Activated CD8-positive, alpha-beta memory T cell treated with anti-CD3 and anti-CD28 coated beads, Interleukin-2, amount 50 U/mL, for 4 hours (primary cell): ENCODE results near the gene SH3TC1.

ENCODE experiments used
- DNase-seq: peaks from one replicate; pipeline ENCODE4 v3.0.0-alpha.2; 2020

The SH3TC1 gene

GRCh38 chr4:8247047-8247930 is 48.2 kb downstream of the SH3TC1 start:
- DNase-seq: no peak

GRCh38 chr4:8248091-8248490 is 49.0 kb downstream of the SH3TC1 start:
- no peak for DNase-seq

DNA sequence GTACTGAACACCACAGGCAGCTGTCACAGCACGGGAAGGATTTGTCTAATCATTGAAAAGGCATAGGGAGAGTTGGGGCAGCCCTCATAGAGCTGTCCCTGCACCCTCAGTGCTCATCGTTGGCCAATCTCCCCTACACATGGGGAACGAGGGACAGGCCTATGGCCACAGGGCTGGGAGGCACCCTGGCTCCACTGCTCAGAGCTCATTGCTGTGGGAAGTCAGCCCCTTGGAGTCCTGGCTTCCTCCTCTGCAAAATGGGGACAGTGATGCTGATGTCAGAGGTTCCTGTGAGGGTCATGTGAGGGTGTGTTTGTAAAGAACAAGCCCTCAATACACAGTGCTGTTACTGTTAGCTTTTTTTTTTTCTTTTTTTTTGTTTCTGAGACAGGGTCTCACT is 51.1 kb downstream of the SH3TC1 start:
- DNase-seq: no peak

GRCh38 chr4:8250637-8251036 is 51.5 kb downstream of the SH3TC1 start:
- no peak for DNase-seq

DNA sequence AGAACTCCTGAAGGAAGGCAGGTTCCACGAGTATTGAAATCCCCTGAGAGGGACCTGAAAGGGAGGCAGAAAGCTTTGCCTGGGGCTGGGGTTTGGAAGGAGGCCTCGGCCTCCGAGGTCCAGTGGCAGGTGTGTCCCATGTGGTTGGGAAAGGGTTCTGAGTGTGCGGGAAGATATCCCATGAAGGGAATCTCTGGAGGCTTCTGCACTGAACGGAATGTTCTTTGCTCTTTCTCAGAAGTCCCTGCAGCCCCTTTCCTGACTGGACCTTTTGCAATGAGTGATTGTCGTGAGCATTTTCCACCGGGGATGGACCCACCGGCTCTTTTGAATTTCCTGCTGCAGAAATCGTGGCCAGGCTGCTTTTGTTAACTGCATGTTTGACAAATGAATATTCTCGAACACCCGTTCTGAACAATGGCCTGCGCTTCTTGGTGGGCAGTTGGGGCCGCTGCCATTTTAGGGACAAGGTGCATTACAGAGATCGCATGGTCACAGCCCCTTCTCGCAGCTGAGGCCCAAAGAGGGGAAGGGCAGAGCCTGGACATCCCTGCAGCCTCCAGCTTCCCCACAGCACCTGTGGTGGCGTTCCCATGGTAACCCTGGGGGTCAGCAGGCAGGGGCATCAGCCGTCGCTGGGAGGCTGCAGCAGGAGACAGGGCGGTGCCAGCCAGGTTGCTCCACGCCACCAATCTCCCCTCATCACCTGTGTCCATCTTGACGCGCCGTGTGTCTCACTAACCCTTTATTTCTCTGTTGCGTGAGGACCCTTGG is 52.2 kb downstream of the SH3TC1 start:
- DNase-seq: no peak

DNA sequence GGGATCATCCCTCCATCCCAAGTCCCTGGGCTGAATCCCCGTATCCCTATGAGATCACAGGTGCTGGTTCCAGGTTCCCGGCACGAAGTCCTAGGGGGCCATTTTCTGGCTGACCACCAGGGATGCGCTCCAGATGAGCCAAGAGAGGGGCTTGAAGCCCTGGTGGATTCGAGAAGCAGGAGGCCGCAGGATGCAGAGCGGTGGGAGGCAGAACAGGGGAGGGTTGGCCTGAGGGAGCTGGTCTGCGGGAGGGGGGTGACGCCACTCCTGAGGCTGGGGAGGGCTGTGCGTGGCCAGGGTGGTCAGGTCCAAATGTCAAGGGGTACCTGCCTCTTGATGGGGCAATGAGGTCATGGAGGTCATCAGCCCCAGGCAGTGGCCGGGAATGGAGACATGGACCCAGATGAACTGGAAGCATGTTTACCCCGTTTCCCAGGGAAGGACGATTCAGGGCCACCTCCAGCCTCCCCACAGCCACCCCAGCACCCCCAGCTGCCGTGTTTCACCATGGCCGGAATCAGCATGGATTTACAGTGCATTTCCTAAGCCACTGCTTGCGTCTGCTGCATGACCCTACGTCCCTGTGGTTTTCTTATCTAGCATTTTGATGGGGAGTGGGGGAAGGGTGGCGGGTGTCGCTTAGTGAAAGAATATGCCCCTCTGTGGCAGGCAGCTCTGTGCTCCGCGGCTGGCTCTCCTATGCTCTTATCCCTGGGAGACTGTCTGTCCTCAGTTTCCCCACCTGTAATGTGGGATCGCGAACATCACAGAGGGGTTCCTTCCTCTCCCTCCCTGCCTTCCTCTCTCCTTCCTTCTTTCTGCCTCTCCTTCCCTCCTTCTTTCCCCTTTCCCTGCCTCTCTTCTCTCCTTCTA is 53.4 kb downstream of the SH3TC1 start:
- no peak for DNase-seq

GRCh38 chr4:8254076-8254475 is 55.0 kb downstream of the SH3TC1 start:
- DNase-seq: no peak

DNA sequence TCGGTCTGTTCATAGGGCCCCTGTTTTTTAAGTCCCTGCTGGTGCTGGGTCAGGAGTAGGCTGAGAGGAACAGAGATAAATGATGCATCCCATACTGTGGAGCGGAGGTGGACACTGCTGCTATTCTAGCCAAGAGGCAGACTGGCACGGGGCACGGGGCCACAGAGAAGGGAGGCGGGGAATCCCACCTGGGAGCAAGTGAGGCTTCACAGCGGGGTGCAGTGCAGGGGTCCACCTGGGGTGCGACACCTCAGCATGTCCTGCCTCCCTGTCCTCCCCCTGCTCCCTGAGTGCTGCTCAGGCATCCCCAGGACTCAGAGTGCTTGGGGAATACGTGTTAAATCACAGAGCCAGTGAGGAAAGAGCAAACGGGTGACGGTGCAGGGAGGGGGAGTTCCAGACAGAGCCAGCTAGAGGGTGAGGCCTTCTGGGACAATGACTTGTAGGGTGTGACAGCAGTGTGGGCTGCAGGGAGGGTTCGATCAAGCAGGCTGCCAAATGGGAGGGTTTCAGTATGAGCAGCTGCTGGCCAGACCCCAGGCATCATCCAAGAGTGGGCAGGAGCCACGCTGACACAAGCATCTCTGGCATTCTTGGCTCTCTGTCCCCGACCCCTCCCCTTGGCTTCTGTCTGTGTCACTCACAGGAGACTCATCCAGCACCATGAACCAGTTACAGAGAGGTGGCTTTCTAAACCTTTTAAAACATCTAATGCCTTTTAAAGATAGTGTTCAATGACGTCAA is 56.8 kb downstream of the SH3TC1 start:
- no peak for DNase-seq

DNA sequence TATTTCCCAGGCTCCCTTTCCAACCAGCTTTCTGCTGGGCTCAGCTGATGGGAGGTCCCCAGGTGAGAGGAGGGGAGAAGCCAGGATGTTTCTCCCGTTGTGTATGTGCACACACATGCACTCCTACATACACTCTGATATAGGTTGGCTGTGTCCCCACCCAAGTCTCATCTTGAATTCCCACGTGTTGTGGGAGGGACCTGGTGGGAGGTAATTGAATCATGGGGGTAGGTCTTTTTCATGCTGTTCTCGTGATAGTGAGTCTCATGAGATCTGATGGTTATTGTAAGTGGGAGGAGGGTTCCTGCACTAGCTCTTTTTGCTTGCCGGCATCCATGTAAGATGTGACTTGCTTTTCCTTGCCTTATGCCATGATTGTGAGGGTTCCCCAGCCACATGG is 58.8 kb downstream of the SH3TC1 start:
- no peak for DNase-seq

DNA sequence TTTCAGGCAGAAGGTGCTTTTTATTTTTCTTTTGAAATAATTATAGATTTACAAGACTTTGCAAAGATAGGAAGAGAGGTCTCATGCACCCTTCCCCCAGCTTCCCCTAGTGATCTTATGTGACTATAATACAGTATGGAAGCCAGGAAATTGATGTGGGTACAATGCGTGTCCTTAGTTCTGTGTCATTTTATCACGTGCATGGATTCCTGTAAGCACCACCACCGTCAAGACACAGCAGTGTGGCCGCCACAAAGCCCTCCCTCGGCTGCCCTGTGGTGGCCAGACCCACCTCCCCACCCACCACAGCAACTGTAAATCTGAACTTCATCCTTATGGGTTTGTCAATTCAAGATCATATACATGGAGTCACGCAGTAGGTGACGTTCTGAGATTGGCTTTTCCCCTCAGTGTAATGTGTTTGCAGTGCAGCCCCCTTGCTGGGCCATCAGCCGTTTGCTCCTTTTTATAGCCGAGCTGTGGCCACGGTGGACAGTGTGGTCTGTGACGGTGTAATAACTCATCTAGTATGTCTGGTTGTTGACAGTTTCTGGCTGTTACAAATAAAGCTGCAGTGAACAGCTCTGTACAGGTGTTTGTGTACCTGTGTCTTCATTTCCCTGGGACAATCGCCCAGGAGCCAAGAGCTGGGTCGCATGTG is 59.6 kb downstream of the SH3TC1 start:
- DNase-seq: no peak

DNA sequence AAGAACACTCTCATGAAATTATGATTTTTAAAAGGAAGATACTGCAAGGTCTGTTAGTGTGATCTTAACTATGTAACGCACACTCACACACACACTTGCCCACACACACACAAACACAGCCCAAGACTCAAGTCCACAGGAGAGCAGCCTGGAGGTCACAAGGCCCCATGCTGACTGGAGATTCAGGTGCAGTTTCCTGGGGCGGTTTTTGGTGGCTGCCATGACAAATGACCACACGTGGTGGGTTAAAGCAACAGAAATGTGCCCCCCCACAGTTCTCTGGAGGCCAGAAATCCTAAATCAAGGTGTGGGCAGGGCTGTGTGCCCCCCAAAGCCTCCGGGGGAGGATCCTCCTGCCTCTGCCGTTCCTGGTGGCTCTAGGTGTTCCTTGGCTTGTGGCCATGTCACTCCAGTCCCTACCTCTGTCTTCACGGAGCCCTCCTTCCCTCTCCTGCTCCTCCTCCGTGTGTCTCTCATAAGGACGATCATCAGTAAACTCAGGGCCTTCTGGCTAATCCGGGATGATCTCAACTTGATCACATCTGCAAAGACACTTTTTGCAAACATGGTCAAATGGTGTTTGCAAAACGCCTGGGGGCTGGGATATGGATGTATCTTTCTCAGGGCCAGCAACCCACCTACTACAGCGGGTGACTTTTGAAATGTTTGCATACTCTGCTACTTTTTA is 60.8 kb downstream of the SH3TC1 start:
- no peak for DNase-seq

- no peak for DNase-seq
These were observed 61.6 kb downstream of the SH3TC1 start for GRCh38 chr4:8260656-8261111.

GRCh38 chr4:8261851-8262535 is 62.9 kb downstream of the SH3TC1 start:
- DNase-seq: no peak

GRCh38 chr4:8262637-8263322 is 63.7 kb downstream of the SH3TC1 start:
- DNase-seq: no peak

- DNase-seq: no peak
These were observed 64.3 kb downstream of the SH3TC1 start for GRCh38 chr4:8263397-8263796.

- no peak for DNase-seq
These were observed 65.0 kb downstream of the SH3TC1 start for GRCh38 chr4:8264106-8264505.

DNA sequence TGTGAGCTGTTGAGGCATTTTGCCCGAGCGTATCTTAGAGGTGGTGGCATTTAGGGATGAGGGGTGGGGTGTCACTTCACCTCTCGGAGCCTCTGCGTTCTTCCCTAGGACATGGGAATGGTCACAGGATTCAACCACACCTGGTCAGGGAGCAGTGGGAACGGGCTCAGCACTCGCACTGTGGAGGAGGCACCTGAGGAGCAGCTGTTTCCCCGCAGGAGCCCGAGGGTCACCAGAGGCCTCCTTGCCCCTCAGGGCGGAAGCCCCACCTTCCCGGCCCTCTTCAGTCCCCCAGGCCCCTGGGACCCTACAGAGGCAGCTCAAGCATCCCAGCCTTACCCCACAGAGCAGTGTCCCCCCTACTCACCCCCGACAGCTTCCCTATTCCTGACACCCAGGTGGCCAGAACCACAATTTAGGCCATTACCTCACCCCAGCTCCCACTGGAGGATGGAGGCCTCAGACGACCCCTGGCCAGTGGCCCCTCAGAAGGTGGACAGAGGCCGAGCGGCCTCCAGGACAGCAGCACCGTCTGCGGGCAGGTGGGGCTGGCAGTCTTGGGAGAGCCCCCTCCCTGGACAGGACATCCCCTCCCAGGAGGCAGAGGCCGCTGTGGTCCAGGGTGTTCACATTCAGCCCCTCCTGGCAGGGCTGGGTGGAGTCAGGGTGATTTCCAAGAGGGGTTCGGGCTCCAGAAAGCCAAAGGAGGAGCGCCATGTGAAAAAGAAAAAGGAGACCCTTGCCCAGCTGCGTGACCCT is 66.3 kb downstream of the SH3TC1 start:
- DNase-seq: no peak

DNA sequence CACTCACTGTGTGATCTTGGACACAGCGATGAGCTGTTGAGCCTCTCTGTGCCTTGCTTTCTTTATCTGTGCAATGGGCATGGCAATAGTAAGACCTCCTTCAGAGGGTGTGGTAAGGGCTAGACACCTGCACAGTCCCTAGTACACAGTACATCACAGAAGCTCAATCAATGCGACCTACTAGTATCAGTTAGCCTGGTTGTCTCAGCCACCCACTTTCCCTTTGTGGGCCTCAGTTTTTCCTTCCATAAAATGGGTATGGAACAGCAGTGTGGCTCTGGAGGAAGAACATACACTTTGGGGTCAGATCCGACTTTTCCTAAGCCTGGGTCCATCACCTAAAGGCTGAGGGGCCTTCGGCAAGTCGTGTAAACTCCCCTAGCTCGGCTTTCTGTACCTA is 67.0 kb downstream of the SH3TC1 start:
- DNase-seq: no peak

DNA sequence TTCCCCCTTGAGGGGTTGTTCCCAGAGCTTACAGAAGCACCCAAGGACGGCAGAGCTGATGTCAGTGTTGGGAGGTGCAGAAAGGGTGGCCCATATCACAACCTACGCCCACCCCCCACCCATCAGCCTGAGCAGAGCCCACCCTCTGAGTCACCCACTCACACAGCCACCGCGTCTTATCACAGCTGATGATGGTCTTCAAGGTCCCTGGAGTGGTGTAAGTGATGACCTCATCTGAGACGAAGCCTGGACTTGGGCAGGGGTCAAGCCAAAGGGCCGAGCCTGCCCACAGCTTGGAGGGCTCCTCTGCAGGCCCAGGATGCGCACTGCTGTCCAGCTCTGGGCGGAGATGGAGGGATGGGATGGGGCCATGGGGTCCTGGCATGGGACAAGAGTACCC is 67.4 kb downstream of the SH3TC1 start:
- DNase-seq: no peak
